HG03280 (cell line): Measurements from ENCODE around the gene ZNF787.

Source experiments
- ATAC-seq: cut with Tn5 transposase; IDR thresholded peaks from one replicate; pipeline ENCODE4 v1.9.1; 2021; ENCODE audit warnings: mild to moderate bottlenecking, moderate library complexity; ENCODE audit not compliant: unreplicated experiment

The ZNF787 gene

DNA sequence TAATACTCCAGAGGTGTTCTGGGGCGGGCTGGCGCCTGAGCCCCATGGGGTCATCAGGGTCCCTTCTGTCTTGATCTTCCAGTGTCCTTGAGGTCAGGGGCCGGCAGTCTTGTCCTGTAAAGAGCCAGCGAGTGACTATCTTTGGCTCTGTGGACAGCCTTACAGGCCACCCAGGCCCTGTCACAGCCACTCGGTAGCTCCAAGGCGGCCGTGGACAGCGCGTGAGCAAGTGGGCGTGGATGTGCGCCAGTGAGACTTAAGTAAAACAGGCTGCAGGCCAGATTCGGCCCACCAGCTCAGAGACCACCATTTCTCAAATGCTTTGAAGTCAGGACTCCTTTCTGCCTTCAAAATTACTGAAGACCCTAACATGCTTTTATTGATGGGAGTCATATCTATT lies 23.7 kb upstream of the ZNF787 start:
- ATAC-seq: no peak

- no peak for ATAC-seq
Measured at GRCh38 chr19:56144376-56144775, 23.3 kb upstream of the ZNF787 start.

GRCh38 chr19:56142897-56143434 lies 21.9 kb upstream of the ZNF787 start:
- no peak for ATAC-seq

DNA sequence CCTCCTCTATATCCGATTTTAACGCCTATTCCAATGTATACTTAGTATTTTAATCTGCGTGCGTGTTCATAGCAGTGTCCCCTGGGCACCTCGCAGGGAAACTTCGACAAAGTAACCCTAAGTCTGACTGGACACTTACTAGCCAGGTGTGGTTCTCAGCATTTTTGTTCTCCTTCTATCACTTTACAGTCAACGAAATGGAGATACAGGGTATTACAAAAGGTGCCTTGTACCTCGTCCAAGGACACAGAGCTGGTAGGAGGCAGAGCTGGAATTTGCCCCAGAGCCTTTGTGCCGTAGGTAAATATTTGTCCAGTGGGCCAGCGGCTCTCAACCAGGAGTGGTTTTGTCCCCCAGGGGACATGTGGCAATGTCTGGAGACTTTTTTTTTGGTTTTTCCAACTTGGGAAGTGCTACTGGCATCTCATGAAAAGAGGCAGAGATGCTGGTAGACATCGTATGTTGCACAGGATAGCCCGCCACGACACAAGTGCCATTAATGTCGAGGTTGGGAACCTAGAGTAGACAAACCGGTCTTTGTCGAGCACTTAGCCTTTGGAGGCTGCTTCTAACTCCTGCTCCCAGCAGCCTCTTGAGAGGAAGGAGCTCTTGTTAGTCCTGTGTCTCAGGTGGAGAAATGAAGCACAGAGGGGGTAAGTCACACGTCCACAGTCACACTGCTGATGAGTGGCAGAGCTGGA lies 21.1 kb upstream of the ZNF787 start:
- no peak for ATAC-seq

DNA sequence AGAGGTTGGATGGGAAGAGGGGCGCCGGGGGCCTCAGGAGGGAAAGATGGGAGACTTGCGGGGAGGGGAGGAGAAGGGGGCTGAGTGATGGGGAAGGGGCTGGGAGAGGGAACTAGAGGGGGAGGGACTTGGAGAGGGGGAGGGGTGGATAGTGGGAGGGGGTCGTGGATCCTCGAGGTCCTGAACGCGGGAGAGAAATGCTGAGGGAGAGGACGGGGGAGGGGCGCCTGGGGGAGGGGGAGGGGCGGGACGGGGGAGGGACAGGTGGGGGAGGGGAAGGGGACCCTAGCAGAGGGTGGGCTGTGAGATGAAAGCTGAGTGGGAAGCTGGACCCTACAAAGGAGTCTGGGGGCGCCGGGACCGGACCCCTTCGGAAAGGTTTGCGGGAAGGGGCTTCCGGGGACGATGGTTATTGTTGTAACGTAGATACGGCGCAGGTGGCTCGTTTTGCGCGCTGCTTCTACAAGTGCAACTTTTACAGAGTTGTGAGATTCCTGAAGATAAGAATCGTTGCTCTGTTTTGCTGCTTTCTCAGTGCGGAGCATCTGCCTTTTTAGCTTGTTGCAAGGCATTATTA lies 20.4 kb upstream of the ZNF787 start:
- no peak for ATAC-seq

DNA sequence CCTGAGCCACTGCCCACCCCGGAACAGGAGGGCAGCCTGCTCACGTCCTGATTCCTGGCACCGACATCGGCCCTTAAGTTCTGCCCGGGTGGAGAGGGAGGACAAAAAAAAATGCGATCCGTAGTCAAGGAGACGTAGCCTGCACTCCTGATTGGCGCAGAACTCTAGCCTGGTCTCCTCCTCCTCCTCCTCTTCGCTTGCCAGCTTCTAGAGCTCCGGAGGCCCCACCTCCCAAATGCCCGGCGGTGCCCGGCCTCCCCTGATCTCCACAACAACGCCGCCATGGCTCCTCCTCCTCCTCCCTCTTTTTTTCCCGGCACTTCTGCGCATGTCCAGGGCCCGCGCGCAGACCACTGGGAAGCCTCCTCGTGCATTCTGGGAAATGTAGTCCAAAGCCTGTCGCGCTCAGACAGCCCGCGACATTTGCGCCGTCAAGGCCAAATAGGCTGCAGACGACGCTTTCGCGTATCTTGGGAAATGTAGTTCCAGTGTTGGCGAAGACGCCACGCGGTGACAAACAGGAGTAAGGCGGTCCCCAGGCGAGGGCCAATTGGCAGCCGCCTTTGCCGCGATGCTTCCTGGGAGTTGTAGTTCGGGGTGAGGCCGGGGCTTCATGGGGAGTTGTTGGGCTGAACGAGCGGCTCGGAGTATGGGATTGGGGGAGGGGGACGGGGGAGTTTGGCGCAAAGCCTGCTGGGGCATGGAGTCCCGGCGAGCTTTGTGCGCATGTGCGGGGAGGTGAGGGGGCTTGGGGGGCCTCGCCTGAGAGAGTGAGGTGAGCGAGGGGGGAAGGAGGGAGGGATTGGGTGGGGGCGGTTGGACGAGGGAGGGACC lies 19.7 kb upstream of the ZNF787 start, which contains the start of gene ZNF444:
ZNF444 (plus strand) TSS at position 705 of the 834 bp plus-strand sequence. CDS start 5,625 bp downstream, outside the sequence.
- ATAC-seq: peak; percentile 90

- no peak for ATAC-seq
Measured at GRCh38 chr19:56139847-56140582, 18.9 kb upstream of the ZNF787 start.

DNA sequence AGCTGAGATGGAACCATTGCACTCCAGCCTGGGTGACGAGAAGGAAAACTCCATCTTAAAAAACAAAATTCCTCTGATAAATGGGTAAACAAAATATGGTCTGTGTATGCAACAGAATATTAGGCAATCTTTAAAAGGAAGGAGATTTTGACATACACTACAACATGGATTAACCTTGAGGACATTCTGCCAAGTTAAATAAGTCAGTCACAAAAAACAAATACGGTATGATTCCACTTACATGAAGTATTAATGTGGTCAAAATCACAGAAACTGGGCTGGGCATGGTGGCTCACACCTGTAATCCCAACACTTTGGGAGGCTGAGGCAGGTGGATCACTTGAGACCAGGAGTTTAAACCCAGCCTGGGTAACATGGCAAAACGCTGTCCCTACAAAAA lies 17.0 kb upstream of the ZNF787 start:
- ATAC-seq: no peak

GRCh38 chr19:56137405-56137804 lies 16.3 kb upstream of the ZNF787 start:
- ATAC-seq: no peak

DNA sequence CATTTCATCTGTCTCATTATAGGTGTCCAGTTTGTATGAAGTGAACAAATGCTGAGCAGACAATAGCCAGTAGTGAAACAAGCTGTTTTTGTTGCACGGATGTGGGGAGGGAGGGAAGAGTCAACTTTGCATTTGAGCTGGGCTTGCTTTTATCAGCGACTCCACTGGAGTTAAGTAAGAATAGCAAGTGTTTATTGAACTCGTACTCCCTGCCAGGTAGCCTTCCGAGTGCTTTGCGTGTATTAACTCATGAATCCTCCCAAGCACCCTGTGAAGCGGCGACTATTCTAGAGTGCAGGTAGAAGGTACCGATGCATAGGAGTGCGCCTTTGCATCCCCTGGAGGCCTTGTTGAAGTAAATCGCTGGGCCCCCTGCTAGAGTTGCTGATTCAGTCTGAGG lies 15.3 kb upstream of the ZNF787 start:
- ATAC-seq: no peak

DNA sequence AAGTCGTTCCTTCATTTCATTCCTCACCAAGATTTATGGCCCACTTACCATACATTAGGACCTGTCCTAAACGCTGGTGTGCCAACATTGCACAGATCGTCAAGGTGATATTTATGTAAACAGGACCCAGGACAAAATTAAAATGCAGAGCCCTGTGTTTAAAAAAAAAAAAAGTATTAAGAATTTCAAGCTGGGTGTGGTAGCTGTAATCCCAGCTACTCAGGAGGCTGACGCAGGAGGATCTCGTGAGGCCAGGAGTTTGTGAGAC lies 13.5 kb upstream of the ZNF787 start:
- no peak for ATAC-seq

GRCh38 chr19:56133858-56134653 lies 13.0 kb upstream of the ZNF787 start:
- no peak for ATAC-seq

- ATAC-seq: no peak
Measured at GRCh38 chr19:56132316-56132822, 11.3 kb upstream of the ZNF787 start.

DNA sequence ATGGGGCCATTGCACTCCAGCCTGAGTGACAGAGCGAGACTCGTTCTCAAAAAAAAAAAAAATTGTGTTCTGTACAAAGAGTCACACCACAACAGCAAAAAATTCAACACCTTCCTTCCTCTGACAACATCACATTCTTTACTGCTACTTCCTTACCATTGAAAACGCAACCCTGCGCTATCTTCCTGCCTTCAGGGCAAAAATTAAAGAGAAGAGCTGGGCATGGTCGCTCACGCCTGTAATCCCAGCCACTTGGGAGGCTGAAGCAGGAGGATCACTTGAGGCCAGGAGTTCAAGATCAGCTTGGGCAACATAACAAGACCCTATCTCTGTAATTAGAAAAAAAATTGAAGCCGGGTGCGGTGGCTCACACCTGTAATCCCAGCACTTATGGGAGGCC lies 10.6 kb upstream of the ZNF787 start:
- ATAC-seq: no peak

- ATAC-seq: no peak
Measured at GRCh38 chr19:56130006-56130405, 8.9 kb upstream of the ZNF787 start.

GRCh38 chr19:56126983-56127780 lies 6.1 kb upstream of the ZNF787 start:
- no peak for ATAC-seq

GRCh38 chr19:56125806-56126590 lies 4.9 kb upstream of the ZNF787 start:
- no peak for ATAC-seq

DNA sequence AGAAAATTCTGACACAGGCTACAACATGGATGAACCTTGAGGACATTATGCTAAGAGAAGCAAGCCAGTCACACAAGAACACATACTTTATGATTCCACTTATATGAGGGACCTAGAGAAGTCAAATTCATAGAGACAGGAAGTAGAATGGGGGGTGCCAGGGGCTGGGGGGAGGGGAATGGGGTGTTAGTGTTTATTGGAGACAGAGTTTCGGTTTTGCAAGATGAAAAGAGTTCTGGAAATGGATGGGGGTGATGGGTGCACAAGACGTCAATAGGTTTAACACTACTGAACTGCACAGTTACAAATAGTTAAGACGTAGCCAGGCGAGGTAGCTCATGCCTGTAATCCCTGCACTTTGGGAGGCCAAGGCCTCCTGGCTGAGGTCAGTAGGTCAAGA lies 3.5 kb upstream of the ZNF787 start:
- ATAC-seq: no peak
